GM12878 (cell line): ENCODE data around the gene PHF23. TPM values are rescaled to one million over a fixed set of nuclear protein-coding genes. Genes with fewer than 3 reads are reported as not detected.

Source experiments
- ATAC-seq: fragments of 200-7000 bp; cut with Tn5 transposase; 3 replicates; pipeline ENCODE4 v1.9.1; 2020; ENCODE audit warnings: mild to moderate bottlenecking, moderate library complexity
- BruUV-seq: library from RNA; stranded (reverse); fragments of 400-500 nt; replicated peaks from 2 replicates; lab custom pipeline; 2021; lab: Mats Ljungman, UMichigan
- CTCF ChIA-PET: fragments of 300-600 bp; sonication (Branson Sonifier 250); formaldehyde crosslinking; extraction: SDS; loops from one replicate; lab custom pipeline; 2021; ENCODE audit warnings: inconsistent platforms; lab: Yijun Ruan, JAX
- POLR2A ChIA-PET: fragments of 350-600 bp; formaldehyde crosslinking; extraction: SDS; loops from one replicate; lab custom pipeline; 2021; ENCODE audit warnings: inconsistent platforms; lab: Charles Lee
- RAD21 ChIA-PET: fragments of 300-600 bp; sonication (Branson Sonifier 250); formaldehyde crosslinking; loops from one replicate; lab custom pipeline; 2023; ENCODE audit warnings: antibody characterized with exemption; ENCODE audit not compliant: unreplicated experiment; lab: Charles Lee
- SMC1A ChIA-PET: fragments of 300-600 bp; sonication (Branson Sonifier 250); formaldehyde crosslinking; loops from one replicate; lab custom pipeline; 2023; ENCODE audit not compliant: unreplicated experiment, uncharacterized antibody; lab: Charles Lee
- DNase-seq: peaks from one replicate; pipeline ENCODE4 v3.0.0-alpha.2; 2011; ENCODE audit warnings: low read depth, low spot score
- FAIRE-seq: peaks from 3 replicates; lab custom pipeline; 2011; peaks lifted over from hg19 to GRCh38; lab: Jason Lieb, UNC
- H2AFZ ChIP-seq: 2 replicates; pipeline ENCODE4 v1.6.0; 2011; ENCODE audit warnings: low read depth, low read length, control low read depth; ENCODE audit not compliant: control insufficient read depth
- H3K27ac ChIP-seq: 2 replicates; pipeline ENCODE4 v1.5.1; 2011; ENCODE audit warnings: control low read depth; ENCODE audit not compliant: control insufficient read depth, insufficient read depth
- H3K27me3 ChIP-seq, 2 experiments: replicated peaks in 1 of 2; 2 replicates each; pipeline versions ENCODE4 v1.6.0 to v1.6.1; 2011; ENCODE audit warnings: low read length in 1 of 2; ENCODE audit not compliant: control insufficient read depth in 2 of 2, insufficient read depth in 2 of 2
- H3K36me3 ChIP-seq, 2 experiments: 2 replicates each; pipeline ENCODE4 v1.5.1; 2011; ENCODE audit warnings: low read length in 1 of 2; ENCODE audit not compliant: control insufficient read depth in 2 of 2, insufficient read depth in 2 of 2
- H3K4me1 ChIP-seq: 2 replicates; pipeline ENCODE4 v1.6.1; 2011; ENCODE audit warnings: mild to moderate bottlenecking, low read length, moderate library complexity, mixed read lengths; ENCODE audit not compliant: control insufficient read depth, insufficient read depth
- H3K4me2 ChIP-seq: 2 replicates; pipeline ENCODE4 v1.6.0; 2011; ENCODE audit warnings: control low read depth; ENCODE audit not compliant: control insufficient read depth, insufficient read depth
- H3K4me3 ChIP-seq: fragments of 200-600 bp; sonication (generic); 2 replicates; pipeline ENCODE4 v1.5.1; 2016
- H3K79me2 ChIP-seq: 2 replicates; pipeline ENCODE4 v1.6.0; 2011; ENCODE audit warnings: low read length; ENCODE audit not compliant: control insufficient read depth, insufficient read depth
- H3K9ac ChIP-seq: 2 replicates; pipeline ENCODE4 v1.8.0; 2011; ENCODE audit warnings: low read length, control low read depth, mixed read lengths; ENCODE audit not compliant: control insufficient read depth, insufficient read depth
- H3K9me3 ChIP-seq: replicated peaks from 3 replicates; pipeline ENCODE4 v1.5.1; 2011; ENCODE audit warnings: mild to moderate bottlenecking, low read length; ENCODE audit not compliant: control insufficient read depth, insufficient read depth
- H4K20me1 ChIP-seq: 2 replicates; pipeline ENCODE4 v1.6.0; 2011; ENCODE audit not compliant: control insufficient read depth, insufficient read depth
- CBFB ChIP-seq: IDR thresholded peaks from 2 replicates; pipeline ENCODE4 v1.6.1; 2016; ENCODE audit warnings: antibody characterized with exemption, low read depth
- EGR1 ChIP-seq, 2 experiments: IDR thresholded peaks; 1 replicate in 1 of 2; 2 replicates in 1 of 2; pipeline ENCODE4 v1.6.1; 2011 to 2012; ENCODE audit warnings: low read depth in 2 of 2, low read length in 2 of 2, borderline replicate concordance in 1 of 2, mild to moderate bottlenecking in 1 of 2, moderate library complexity in 1 of 2
- FOS ChIP-seq: IDR thresholded peaks from 3 replicates; pipeline ENCODE4 v1.6.1; 2011; ENCODE audit warnings: borderline replicate concordance; ENCODE audit not compliant: insufficient read length; ENCODE audit errors: extremely low read depth
- GABPA ChIP-seq: IDR thresholded peaks from 2 replicates; pipeline ENCODE4 v1.6.1; 2014; ENCODE audit warnings: antibody characterized with exemption, low read depth, mild to moderate bottlenecking, inconsistent platforms
- MXI1 ChIP-seq: fragments of 150-350 bp; IDR thresholded peaks from 2 replicates; pipeline ENCODE4 v1.6.1; 2011; ENCODE audit warnings: low read depth, mild to moderate bottlenecking, inconsistent platforms, low read length, improper control_type of control experiment
- PAX5 ChIP-seq: IDR thresholded peaks from 2 replicates; pipeline ENCODE4 v1.6.1; 2011; ENCODE audit warnings: low read depth, low read length, borderline replicate concordance
- RFX5 ChIP-seq: IDR thresholded peaks from 2 replicates; pipeline ENCODE4 v1.6.1; 2011; ENCODE audit warnings: low read depth, low read length, improper control_type of control experiment
- SIX5 ChIP-seq: IDR thresholded peaks from 2 replicates; pipeline ENCODE4 v1.6.1; 2011; ENCODE audit warnings: mild to moderate bottlenecking, low read depth, low read length, moderate library complexity; ENCODE audit not compliant: severe bottlenecking
- TCF12 ChIP-seq: IDR thresholded peaks from 2 replicates; pipeline ENCODE4 v1.6.1; 2011; ENCODE audit warnings: low read depth, mild to moderate bottlenecking, low read length
- ZBED1 ChIP-seq: IDR thresholded peaks from 2 replicates; pipeline ENCODE4 v1.6.1; 2016; ENCODE audit warnings: borderline replicate concordance
- ZNF592 ChIP-seq: fragments of 450-650 bp; IDR thresholded peaks from 2 replicates; pipeline ENCODE4 v1.6.1; 2017; ENCODE audit warnings: mild to moderate bottlenecking, moderate library complexity
- ZZZ3 ChIP-seq: IDR thresholded peaks from 2 replicates; pipeline ENCODE4 v1.6.1; 2011; ENCODE audit warnings: low read depth; ENCODE audit not compliant: control insufficient read depth, insufficient read length
- WGBS: methylation state at CpG from one replicate; pipeline ENCODE4 v1.1.6; 2016; ENCODE audit warnings: low lambda C conversion rate; ENCODE audit not compliant: insufficient replicate concordance, insufficient coverage; ENCODE audit errors: missing lambda C conversion rate; 5-methylcytosine and 5-hydroxymethylcytosine counted together
- in situ Hi-C: fragments of 300-500 bp; cut with MboI; formaldehyde crosslinking; loops from 9 replicates; pipeline ENCODE4 v1.14.3; 2018; ENCODE audit warnings: mixed read lengths
- intact Hi-C: fragments of 100-400 bp; cut with micrococcal nuclease; formaldehyde crosslinking; loops from one replicate; pipeline ENCODE4 v1.14.2; 2022; ENCODE audit not compliant: unreplicated experiment
- polyA plus RNA-seq, 11 experiments: library from polyadenylated mRNA; depleted of rRNA in 4 of 11; unstranded in 6 of 11; stranded (reverse) in 5 of 11; fragments of >200 nt; fragmentation: Nextera tagmentation in 4 of 11; fragmentation: Illumina TruSeq in 1 of 11; extraction: Ambion mirVana in 4 of 11; extraction: Trizol in 1 of 11; gene quantifications; 1 replicate in 1 of 11; 2 replicates in 10 of 11; pipeline versions ENCODE4 v1.2.1 to v1.2.3, GENCODE V29; 2011 to 2016; ENCODE audit warnings: inconsistent platforms in 2 of 11, missing spikeins in 2 of 11, low read depth in 1 of 11
- total RNA-seq, 4 experiments: library from RNA; depleted of rRNA in 3 of 4; stranded (reverse); fragments of >200 nt in 3 of 4; fragmentation: Illumina TruSeq in 1 of 4; extraction: Trizol in 1 of 4; gene quantifications; 2 replicates each; pipeline versions ENCODE4 v1.2.1 to v1.2.3, GENCODE V29; 2013 to 2021

PHF23 gene
- total and polyA plus RNA-seq, 10 of the 15 experiments (the other 5 are each of a cell fraction or from before 2014, with no cell fraction given) = 8.2 to 84.8 (median 32.6) TPM

GRCh38 chr17:7252176-7253043 is 13.2 kb upstream of the PHF23 start, which contains the start of gene ELP5 (continued):
- TF ChIP-seq ZNF592 (no peak), RFX5 (no peak), ZBED1 (no peak; the same call in 1 of the 2 replicates), FOS (no peak)

- peak; percentile 93 for ATAC-seq
- 1% methylated on average over 28 of the region's 41 CpGs for WGBS
- peak within 1 kb of the TSS; percentile 99 for H3K27ac ChIP-seq
- intact Hi-C loops (loop anchor here (2.0 kb wide), 1 partner anchor 37 kb away; no protein-coding TSS in a partner anchor), in situ Hi-C loops (no loop called here)
- RAD21 ChIA-PET = interaction anchor here (1.6 to 2.0 kb wide), 3 partner anchors 10 to 31 kb away, joined by 5 to 11 read pairs (median 11); partner anchors contain the start of genes ACADVL, DLG4 and GABARAP
- H3K36me3 ChIP-seq = peaks cover 4 to 14% of the 10 kb centered on the region in 2 experiments; a peak in 3 of 4 replicates
- DNase-seq = peak; percentile 98
- peaks cover 56% of the 10 kb centered on the region for H3K79me2 ChIP-seq
- peak within 1 kb of the TSS; percentile 90 for H3K4me3 ChIP-seq
- H4K20me1 ChIP-seq = no peaks in the 10 kb centered on the region
- peak within 1 kb of the TSS; percentile 87 for H2AFZ ChIP-seq
- no peaks in the 10 kb centered on the region for H3K9me3 ChIP-seq
- peak within 1 kb of the TSS; percentile 89 for H3K4me2 ChIP-seq
- peaks cover 10% of the 10 kb centered on the region for H3K4me1 ChIP-seq
- CTCF ChIA-PET = no interaction called here
- POLR2A ChIA-PET = interaction anchor here (0.6 to 4.4 kb wide), 3 partner anchors 12 to 229 kb away, joined by 3 to 99 read pairs (median 29); partner anchors contain the start of genes ACADVL, DLG4, GABARAP and PHF23
- H3K27me3 ChIP-seq = no peaks in the 10 kb centered on the region
- SMC1A ChIA-PET = interaction anchor here (0.9 to 3.6 kb wide), 3 partner anchors 10 to 84 kb away, joined by 3 to 26 read pairs (median 4); partner anchors contain the start of genes ACAP1, GABARAP and PHF23
- peak within 1 kb of the TSS; percentile 98 for H3K9ac ChIP-seq
- FAIRE-seq = peak; percentile 99
- BruUV-seq = no TSS peak
- TF ChIP-seq SIX5 (peak; percentile 31), PAX5 (peak; percentile 33; the same call in 1 of the 2 replicates), MXI1 (peak; percentile 50; the same call in 1 of the 2 replicates), GABPA (peak; percentile 93), EGR1 (IDR thresholded peaks at IDR 0.05; ENCODE audit: borderline replicate concordance in 1 of 2, low read depth in 2 of 2, low read length in 2 of 2) (0 out of 3 replicates have a peak, but pooled peaks of 1 of the 2 experiments have one; percentile 2), TCF12 (peak; percentile 68; the same call in 1 of the 2 replicates), ZZZ3 (no peak), CBFB (0 out of 2 replicates have a peak, but pooled peaks have one; percentile 15)
Measured at GRCh38 chr17:7251661-7252175, 12.5 kb upstream of the PHF23 start, which contains the start of gene CTDNEP1. Gene CTDNEP1, minus strand, starts transcription at chr17:7251734. Its CDS starts 438 bp downstream, at chr17:7251296.
